ENCODE results near the gene MZT2A.
"Not testable (repeated sequence)": the region's sequence is repeated elsewhere in the genome, so short reads cannot be mapped to it uniquely, and the experiment has no call there.

- TF ChIP-seq, protein P1, sequence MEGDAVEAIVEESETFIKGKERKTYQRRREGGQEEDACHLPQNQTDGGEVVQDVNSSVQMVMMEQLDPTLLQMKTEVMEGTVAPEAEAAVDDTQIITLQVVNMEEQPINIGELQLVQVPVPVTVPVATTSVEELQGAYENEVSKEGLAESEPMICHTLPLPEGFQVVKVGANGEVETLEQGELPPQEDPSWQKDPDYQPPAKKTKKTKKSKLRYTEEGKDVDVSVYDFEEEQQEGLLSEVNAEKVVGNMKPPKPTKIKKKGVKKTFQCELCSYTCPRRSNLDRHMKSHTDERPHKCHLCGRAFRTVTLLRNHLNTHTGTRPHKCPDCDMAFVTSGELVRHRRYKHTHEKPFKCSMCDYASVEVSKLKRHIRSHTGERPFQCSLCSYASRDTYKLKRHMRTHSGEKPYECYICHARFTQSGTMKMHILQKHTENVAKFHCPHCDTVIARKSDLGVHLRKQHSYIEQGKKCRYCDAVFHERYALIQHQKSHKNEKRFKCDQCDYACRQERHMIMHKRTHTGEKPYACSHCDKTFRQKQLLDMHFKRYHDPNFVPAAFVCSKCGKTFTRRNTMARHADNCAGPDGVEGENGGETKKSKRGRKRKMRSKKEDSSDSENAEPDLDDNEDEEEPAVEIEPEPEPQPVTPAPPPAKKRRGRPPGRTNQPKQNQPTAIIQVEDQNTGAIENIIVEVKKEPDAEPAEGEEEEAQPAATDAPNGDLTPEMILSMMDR (IDR thresholded peaks at IDR 0.05 in 8 of 11, conservative IDR thresholded peaks at IDR 0.05 in 3 of 11) = not testable (repeated sequence)
- TF ChIP-seq POLR2A, POLR2AphosphoS5 (IDR thresholded peaks at IDR 0.05): not testable (repeated sequence)
Measured at GRCh38 chr2:131498321-131498973, 6.2 kb upstream of the MZT2A start.

Measured in spleen (tissue), 7 donors.